Mucosa of descending colon (tissue), 3 donors: ENCODE measurements around the gene CHFR. TPM values are rescaled to one million over a fixed set of nuclear protein-coding genes. Genes with fewer than 3 reads are reported as not detected.

Source experiments
- ATAC-seq: fragments of 200-7000 bp; cut with Tn5 transposase; one replicate; pipeline ENCODE4 v1.9.1; 2020; ENCODE audit warnings: mild to moderate bottlenecking, moderate library complexity
- DNase-seq, 3 donors: peaks; one replicate each; pipeline ENCODE4 v3.0.0-alpha.2; 2020
- H3K36me3 ChIP-seq: fragments of 200-600 bp; one replicate; pipeline ENCODE4 v1.8.0; 2021; ENCODE audit warnings: low read depth, mild to moderate bottlenecking
- H3K4me1 ChIP-seq: fragments of 200-600 bp; one replicate; pipeline ENCODE4 v1.8.0; 2021; ENCODE audit warnings: low read depth, mild to moderate bottlenecking
- H3K4me3 ChIP-seq: fragments of 200-600 bp; one replicate; pipeline ENCODE4 v1.8.0; 2021; ENCODE audit warnings: mild to moderate bottlenecking
- H3K9me3 ChIP-seq: fragments of 200-600 bp; one replicate; pipeline ENCODE4 v1.8.0; 2021; ENCODE audit warnings: mild to moderate bottlenecking
- CTCF ChIP-seq: fragments of 200-600 bp; IDR thresholded peaks from one replicate; pipeline ENCODE4 v1.8.0; 2022; ENCODE audit warnings: antibody characterized with exemption, mild to moderate bottlenecking
- intact Hi-C, 2 donors: fragments of 100-400 bp; cut with DNase I in 1 of 2; cut with micrococcal nuclease in 1 of 2; formaldehyde crosslinking; loops; one replicate each; pipeline versions ENCODE4 v1.11.0 to v1.11.1; 2022; cut with DNase I, micrococcal nuclease
- total RNA-seq, 3 donors: library from RNA; stranded (reverse); fragmentation: NEBNext Ultra II Directional in 2 of 3; extraction: Animal tissue kit (Norgen Biotek cat#: 25700) in 2 of 3; gene quantifications; one replicate each; pipeline versions ENCODE4 v1.2.1 to v1.2.4, GENCODE V29; 2021 to 2023
- donor health status: DM: no; HTN: no; CAD: no; lungs with moderate emphysema.
- donor health status: DM: no; HTN: no; CAD: no.
- donor health status: DM: no; HTN: yes; CAD: no.

CHFR gene
- total RNA-seq, 3 donors from 2014 or later, result 50.6 to 65.9 (median 50.7) TPM

GRCh38 chr12:132841151-132841550 is 46.3 kb downstream of the CHFR start:
- TF ChIP-seq CTCF, result no peak
- Histone ChIP-seq H3K4me1 (peaks cover 11% of the 10 kb centered on the region), H3K9me3 (no peaks in the 10 kb centered on the region), H3K36me3 (peaks cover 4% of the 10 kb centered on the region), H3K4me3 (no peak overlapping the region)
- DNase-seq (no peak), ATAC-seq (no peak)
- intact Hi-C loops, result no loop called here

- Histone ChIP-seq H3K4me3 (no peak overlapping the region), H3K36me3 (peaks cover 4% of the 10 kb centered on the region), H3K4me1 (peaks cover 11% of the 10 kb centered on the region), H3K9me3 (no peaks in the 10 kb centered on the region)
- no peak for ATAC-seq
- DNase-seq, result no peak
- no peak for TF ChIP-seq CTCF
- intact Hi-C loops, result no loop called here
Observed at GRCh38 chr12:132840536-132840935, 46.9 kb downstream of the CHFR start.

- H3K36me3 ChIP-seq, result peaks cover 4% of the 10 kb centered on the region
- DNase-seq (no peak), ATAC-seq (no peak)
- no peaks in the 10 kb centered on the region for H3K9me3 ChIP-seq
- intact Hi-C loops, result no loop called here
- no peak overlapping the region for H3K4me3 ChIP-seq
- peaks cover 11% of the 10 kb centered on the region for H3K4me1 ChIP-seq
- no peak for TF ChIP-seq CTCF
Observed at GRCh38 chr12:132839558-132840235, 47.7 kb downstream of the CHFR start.

GRCh38 chr12:132838410-132839080 is 48.9 kb downstream of the CHFR start:
- no peak overlapping the region for H3K4me3 ChIP-seq
- no peak for TF ChIP-seq CTCF
- peaks cover 11% of the 10 kb centered on the region for H3K4me1 ChIP-seq
- intact Hi-C loops, result no loop called here
- ATAC-seq (peak; percentile 87), DNase-seq (peak in 2 of 3 donors; percentile 49 to 52)
- peaks cover 4% of the 10 kb centered on the region for H3K36me3 ChIP-seq
- H3K9me3 ChIP-seq, result no peaks in the 10 kb centered on the region

- intact Hi-C loops, result no loop called here
- DNase-seq, result no peak
Observed at GRCh38 chr12:132837693-132838409, 49.6 kb downstream of the CHFR start.

More at GRCh38 chr12:132837693-132838409, 49.6 kb downstream of the CHFR start:
- H3K9me3 ChIP-seq, result no peaks in the 10 kb centered on the region
- peaks cover 2% of the 10 kb centered on the region for H3K36me3 ChIP-seq
- peak; percentile 31 for ATAC-seq
- no peak for TF ChIP-seq CTCF
- no peak overlapping the region for H3K4me3 ChIP-seq
- peaks cover 11% of the 10 kb centered on the region for H3K4me1 ChIP-seq
